GM04503 (cell line): Measurements from ENCODE around the gene USP32.
"Not testable (repeated sequence)": the region's sequence is repeated elsewhere in the genome, so short reads cannot be mapped to it uniquely, and the experiment has no call there.

Experiments
- DNase-seq: peaks from one replicate; pipeline ENCODE4 v3.0.0-alpha.2; 2012; ENCODE audit warnings: low read depth

Gene USP32

DNA sequence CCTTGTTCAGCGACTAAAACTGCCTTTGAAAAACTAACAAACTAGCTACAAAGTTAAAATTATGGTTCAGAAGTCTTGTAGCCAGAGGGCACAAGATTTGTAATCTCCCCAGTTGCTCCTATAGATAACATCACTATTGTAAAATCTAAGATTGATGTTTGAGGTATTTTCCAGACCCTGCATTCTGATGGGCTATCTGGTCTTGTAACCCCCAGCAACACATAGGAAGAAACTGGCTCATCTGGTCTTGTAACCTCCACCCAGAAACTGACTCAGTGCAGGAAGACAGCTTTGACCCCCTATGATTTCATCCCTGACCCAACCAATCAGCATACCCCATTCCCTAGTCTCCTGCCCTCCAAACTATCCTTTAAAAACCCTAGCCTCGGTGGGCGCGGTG is 18.1 kb upstream of the USP32 start:
- DNase-seq = no peak

DNA sequence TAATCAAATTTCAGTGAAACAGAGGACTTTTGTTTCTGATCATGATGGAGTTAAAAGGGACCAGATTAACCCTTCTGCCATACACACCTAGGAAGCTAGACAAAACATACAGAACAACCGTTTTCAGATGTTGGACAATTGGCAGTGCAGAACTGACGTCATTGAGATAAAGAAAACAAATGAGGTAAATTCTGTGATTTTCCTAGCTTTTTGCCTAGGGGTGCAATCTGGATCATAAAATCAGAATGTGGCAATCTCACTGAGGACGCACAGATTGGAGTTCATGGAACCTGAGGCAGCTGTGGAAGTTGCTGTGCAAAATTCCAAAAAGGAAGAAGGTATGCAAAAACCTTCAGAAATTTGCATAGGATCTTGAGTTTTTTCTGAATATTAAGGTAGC is 15.0 kb upstream of the USP32 start:
- DNase-seq = no peak

DNA sequence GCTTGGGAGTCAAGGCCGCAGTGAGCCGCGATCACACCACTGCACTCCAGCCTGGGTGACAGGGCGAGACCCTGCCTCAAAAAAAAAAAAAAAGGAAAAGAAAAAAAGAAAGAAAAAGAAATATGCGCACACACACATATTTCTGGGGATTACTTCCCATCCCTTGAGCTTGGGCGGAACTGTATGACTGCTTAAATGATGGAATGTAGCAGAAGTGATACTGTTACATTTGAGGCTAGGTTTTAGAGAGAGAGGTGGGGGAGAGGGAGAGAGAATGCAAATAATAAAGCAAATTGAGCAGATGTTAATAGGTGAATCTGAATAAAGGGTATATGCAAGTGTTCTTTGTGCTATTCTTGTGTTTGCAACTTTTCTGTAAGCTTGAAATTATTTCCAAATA is 12.0 kb upstream of the USP32 start:
- DNase-seq = no peak

DNA sequence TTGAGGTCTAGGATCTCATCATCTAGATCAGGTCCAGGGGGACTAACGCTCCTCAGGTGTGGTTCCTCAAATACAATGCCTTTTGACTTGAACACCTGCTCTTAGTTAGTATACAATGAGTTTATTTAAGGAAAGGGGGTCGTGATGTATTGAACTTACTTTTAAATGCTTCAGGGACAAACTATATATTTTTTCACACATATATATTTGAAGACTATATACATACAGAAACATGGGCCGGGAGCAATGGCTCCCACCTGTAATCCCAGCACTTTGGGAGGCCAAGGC is 11.5 kb upstream of the USP32 start:
- no peak for DNase-seq

DNA sequence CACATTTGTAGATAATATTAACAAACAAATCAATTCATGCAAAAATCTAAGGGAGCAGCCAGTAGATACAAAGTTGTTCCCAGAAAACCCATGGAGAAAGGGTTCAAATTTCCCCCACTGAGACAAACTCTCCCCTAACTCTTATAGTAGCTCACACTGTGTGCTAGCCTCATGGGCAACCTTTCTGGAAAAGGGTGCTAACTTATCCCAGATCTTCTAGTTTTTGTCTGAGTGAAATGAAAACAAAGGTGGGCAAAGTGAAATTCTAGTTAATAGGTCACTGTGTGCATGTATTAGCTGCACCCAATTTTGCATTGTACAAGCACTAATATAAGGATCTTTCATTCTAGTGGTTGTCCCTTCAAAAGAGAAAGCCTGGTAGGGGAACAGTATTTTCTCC is 9.9 kb upstream of the USP32 start:
- no peak for DNase-seq

DNA sequence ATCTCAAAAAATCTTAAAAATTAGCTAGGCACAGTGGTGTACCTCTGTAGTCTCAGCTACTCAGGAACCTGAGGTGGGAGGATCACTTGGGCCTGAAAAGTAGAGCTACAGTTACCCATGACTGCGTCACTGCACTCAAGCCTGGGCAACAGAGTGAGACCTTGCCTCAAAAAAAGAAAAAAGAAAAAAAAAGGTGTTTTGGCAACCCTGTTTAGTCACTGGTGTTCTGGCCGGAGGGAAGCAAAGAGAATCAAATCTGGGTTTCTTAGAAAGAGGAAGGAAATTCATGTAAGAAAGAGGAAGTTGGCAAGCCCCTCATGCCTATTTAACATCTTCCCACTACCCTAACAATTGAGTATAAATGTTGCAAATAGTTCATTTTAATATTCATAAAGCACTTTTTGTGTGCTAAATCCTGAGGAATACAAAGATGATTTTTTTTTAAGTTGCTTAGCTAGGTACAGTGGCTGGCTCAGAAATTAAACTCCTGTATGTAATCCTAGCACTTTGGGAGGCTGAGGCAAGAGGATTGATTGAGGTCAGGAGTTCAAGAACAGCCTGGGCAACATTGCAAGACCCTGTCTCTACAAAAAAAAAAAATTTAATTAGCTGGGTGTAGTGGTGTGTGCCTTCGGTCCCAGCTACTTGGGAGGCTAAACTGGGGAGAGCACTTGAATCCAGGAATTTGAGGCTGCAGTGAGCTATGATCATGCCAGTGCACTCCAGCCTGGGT is 6.5 kb upstream of the USP32 start:
- no peak for DNase-seq

DNA sequence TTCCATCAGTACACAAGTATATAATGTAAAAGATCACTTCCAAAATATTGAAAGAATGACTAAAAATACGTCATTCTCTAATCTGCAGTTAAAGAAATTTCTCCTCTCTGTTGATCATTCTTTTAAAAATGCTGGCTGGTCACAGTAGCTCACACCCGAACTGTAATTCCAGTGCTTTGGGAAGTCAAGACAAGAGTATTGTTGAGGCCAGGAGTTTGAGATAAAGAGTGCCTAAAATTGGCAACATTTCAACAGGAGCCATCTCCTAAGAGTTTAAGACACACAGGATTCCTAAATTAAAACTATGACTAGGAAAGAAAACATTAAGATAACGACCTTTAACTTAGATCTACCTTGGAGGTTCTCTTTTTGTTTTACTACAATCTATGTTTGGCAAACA is 4.5 kb upstream of the USP32 start:
- no peak for DNase-seq

DNA sequence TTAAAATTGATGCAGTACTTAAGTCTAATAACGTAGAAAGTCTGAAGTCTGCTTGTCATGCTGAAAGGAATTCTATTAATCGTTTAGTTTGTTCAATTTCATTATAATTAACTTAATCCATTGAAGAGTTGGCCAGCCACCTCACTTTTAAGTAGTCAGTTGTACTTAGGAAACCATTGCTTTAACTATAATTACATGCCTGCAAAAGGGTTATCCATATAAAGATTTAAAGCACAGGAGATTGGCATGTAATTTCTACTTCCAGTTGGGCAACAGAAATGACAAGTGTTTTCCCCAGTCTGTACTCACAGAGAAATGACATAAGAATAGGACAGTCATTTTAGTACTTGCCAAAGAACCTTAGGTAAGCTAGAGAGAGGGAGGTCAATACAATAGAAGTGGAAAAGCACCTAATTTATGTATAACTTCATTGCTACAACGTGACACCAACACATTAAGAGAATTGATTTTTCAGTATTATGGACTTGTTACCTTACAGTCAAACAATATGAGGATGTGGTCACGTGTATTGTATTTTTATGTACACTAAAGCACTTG is 3.7 kb upstream of the USP32 start:
- no peak for DNase-seq

DNA sequence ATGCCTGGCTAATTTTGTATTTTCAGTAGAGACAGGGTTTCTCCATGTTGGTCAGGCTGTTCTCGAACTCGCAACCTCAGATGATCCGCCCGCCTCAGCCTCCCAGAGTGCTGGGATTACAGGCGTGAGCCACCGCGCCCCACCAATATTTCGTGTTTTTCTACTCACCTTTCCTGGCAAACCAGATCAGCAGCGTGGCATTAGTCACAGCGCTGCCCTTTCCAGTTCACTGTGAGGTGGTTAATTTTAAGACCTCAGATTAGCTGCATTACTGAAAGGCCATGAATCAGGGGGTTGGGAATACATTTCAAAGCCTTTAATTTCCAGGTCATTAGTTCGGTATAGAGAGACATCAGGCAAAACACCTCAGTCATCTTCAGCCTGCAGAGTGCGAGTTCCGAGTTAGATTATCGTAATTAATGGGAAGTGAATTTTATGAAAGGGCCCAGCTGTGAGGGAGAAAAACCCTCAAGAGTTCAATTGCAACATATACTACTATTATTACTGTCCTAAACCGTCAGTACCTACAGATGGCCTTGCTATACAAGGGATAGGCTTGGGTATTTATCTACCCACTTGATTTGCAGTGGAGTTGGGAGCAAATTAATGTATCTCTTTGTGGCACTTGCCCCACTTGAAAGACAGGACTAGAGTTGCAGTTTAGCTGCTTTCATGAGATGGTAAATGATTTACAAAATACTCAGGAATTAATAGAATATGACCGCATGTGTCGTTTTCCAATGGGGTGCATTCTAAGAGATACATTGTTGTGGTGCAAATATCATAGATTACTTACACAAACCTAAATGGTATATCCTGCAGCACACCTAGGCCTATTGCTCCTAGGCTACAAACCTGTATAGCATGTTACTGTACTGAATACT is 2.1 kb upstream of the USP32 start:
- no peak for DNase-seq

DNA sequence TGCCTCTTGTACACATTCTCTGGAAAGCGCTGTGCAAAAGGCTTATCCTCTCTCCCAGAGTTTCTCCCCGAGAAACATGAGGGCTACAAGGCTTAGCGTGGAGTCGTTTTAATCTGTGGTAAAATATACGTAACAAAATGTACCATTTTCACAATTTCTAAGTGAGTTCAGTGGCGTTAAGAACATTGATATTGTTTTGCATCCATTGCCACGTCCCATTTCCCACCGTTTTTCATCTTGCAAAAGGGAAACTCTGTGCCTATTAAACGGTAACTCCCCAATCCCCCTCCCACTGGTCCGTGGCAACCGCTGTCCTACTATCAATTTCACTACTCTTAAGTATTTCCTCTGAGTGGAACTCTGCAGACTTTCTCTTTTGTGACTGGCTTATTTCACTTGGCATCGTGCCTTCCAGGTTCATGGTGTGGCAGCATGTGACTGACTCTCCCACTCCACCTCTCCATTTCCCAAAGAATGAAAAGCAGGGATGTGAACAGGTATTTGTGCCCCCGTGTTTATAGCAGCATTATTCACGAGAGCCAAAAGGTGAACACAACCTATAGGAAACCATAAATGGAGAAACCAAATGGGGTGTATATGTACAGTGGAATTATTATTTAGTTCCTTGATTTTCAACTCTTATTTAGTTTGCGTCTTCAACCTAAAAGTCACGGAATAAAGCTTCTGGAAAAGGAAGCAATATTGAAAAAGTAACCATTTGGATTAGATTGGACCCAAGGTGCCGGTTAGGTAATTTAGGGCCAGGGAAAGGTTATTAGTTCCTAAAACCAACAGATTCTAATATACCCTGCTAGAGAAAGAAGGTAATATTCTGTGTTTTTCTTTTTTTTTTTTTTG is 1.1 kb upstream of the USP32 start:
- no peak for DNase-seq

DNA sequence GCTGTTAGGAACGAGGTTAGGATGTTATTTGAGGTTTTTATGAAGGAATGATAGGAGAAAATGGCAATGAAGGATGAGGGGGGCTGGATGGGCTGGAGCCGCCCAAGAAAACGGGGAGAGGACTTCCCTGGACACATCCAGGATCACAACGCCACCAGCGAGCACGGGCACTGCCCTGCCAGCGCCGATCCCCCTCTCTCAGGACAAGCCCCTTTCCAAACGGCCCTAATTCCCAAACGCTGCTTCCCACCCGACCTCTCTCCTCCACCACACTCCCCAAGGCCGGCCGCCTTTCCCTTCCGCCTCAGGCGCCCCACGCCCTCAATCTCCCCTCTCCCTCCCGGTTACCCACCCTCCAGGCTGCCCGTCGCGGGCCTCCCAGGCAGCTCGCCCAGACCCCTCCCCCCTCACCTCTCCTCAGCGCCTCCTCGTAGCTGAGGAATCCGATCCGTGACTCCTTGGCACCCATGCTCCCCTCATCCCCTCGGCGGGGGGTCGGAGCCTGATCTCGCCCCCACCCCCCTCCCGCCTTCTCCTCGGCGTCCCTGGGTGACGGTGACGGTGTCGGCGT is 377 bp downstream of the USP32 start:
- DNase-seq = no peak

DNA sequence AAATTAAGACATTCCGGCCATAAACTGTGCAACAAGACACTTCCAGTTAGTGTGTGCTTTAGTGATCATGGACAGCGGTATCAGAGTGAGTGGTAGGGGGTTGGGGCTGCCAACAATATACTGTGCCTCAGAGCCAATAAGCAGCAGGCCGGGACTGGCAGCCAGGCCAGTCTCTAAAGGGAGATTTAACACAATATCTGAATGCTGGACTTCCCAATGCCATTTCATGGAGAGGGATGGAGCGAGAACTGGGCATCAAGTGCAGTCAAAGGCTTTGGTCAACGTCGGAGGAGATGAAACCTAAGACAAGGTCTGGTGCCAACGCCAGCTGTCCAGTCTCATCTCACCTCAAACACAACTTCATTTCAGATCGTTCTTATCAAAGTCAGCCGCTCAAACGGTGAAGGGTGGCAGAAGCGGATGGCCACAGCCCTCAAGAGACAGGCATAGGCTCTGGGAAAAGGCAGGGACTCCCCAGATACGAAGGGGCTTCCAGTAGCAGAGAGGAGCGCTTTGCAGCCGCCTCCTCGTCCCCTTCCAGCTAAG is 935 bp downstream of the USP32 start:
- DNase-seq = no peak

DNA sequence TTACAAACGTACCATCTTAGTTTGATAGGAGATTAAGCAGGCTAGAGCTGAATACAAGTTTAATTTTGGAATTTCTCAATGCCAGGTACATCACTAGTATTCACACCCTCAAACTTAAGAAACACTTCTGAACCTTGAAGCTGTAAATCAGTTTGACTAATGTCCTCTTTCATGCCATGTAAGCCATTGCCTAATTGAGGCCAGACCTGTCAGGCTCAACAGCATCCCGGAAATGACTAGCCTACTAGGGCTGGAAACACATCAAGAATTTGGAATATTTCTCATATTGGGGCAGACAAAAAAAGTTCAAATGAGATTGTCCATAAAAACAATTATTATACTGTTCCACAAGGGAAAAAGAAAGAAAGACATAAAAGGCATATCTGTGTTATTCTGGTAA is 1.7 kb downstream of the USP32 start:
- DNase-seq = no peak

DNA sequence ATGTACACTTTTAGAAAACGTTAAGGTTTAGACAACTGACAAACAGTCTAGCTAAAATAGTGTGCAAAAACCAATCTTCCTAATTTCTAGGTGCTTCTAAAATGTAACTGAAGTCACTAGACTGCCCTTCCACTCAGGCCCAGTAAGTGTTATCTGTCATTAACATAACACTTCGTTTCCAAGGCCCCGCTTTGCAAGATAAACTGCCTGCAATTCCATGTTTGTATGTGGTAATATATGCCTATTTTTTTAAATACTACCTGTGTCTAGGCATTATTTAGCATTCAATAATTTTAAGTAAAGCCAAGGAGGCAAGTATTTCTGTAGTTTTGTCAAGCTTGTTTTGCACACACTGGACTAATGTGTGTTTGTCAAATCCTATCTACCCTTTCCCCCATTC is 3.2 kb downstream of the USP32 start:
- DNase-seq = no peak

DNA sequence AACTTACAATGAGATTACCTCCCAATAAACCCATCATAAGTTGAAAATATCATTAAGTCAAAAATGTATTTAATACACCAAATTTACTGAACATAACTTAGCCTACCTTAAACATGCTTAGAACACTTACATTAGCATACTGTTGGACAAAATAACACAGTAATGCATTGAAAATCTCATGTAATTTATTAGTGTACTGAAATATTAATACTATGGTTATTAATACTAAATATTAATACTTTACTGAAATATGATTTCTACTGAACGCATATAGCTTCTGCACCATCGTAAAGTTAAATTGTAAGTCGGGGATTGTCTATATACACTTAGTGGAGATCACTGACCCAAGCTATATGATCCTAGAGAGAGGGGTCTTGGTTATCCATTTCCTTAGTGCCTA is 4.3 kb downstream of the USP32 start:
- no peak for DNase-seq

DNA sequence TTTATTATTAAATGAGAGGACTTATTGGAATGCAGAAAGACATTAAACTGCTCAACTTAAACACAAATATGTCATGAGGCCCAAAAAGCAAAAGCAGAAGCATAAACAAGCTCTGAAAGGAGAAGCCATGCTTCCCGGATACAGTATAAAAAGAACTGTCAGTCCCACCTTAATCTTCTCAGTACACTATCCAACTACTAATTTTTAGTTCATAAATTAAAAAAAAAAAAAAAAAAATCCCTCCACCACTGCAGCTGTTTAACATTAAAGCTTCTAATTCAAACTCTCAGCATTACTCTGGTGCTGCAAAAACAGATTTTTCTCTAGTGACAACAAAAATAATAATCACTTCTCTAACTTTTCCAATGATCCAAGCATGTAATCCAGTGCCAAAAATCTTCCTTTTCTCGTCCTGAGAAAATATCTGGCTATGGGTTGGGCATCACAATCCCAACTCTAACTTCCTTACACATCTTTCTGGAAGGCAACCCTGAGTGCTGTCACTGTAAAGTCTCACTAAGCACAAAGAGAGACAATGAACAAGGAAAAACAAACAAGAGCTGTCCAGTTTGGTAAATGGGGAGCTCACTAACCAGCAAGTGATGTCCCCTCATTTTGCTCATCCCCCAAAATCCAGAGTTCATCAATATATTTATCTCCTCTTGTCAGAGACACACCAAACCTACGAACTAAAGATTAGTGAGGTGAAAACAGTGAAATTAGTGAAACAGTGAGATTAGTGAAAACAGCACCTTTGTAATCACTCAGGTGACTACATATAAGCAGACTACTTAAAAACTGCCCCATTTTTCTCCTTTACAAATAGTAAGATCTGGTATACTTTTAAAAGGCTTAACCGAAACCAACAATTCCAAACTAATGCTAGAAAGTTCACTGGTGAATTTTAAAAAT is 5.5 kb downstream of the USP32 start:
- no peak for DNase-seq

DNA sequence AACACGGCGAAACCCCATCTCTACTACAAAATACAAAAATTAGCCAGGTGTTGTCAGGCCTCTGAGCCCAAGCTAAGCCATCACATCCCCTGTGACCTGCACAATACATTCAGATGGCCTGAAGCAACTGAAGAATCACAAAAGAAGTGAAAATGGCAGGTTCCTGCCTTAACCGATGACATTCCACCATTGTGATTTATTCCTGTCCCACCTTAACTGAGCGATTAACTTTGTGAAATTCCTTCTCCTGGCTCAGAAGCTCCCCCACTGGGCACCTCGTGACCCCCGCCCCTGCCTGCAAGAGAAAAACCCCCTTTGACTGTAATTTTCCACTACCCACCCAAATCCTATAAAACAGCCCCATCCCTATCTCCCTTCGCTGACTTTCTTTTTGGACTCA is 7.0 kb downstream of the USP32 start:
- DNase-seq = not testable (repeated sequence)

DNA sequence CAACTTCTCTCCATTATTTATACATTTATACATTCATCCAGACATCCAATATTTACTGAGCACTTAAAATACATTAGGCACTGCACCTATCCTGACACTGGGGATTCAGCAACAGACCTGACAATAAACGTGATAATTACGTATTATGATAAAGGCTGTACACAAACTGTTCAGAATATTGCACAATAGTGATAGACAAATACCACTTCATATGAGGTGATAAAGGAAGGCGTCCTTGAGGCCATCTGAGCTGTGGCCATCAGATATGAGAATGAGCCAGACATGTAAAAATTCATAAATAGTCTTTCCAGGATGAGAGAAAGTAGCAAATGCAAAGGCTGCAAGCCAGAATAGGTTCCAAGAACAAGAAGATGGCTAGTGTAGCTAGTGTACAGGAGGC is 8.6 kb downstream of the USP32 start:
- DNase-seq = no peak

DNA sequence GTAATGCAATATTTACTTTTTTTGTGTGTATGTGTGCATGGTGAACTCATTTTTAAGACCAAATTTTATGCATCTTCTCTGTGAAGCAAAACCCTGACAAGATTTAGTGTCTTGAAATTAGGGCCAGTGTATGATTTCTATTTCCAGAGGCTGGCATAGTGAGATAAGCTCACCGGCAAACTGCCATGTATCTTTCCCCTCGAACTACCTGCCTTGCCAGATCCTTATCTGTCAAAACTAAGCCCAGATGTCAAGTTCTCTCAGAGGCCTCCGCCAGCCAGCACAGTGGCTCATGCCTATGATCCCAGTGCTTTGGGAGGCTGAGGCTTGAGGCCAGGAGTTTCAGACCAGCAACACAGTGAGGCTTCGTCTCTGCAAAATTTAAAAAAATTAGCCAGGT is 10.0 kb downstream of the USP32 start:
- DNase-seq = no peak

DNA sequence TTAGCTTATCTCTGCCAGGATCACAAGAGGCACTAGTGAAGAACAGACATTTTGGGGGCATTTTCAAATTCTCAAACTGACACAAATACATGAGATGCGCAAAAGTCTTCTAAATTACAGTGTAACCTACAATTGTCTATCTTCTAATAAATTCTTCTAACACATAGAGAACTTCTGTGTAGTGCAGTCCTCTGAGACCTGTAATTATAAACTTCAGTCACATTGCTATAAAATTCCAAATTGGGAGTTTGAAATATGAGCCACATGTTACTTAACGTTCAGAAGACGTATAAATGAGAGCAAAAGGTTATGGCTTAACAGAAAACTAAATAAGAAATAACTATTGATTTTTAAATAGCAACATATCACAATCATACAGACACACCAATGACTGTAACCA is 12.5 kb downstream of the USP32 start:
- DNase-seq = not testable (repeated sequence)

DNA sequence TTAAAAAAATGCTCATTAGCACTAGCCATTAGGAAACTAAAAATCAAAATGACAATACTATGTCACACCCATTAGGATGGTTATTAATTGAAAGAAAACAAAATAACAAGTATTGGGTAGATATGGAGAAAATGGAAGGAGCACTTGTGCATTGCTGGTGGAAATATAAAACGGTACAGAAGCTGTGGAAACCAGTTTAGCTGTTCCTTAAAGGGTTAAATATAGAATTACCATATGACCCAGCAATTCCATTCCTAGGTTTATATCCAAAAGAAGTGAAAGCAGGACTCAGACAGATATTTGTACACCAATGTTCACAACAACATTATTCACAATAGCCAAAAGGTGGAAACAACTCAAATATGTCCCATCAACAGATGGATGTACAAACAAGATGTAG is 13.7 kb downstream of the USP32 start:
- DNase-seq = not testable (repeated sequence)
